IPS DF 19.7 (cell line): ENCODE data around the gene ESPN.

Experiments
- DNase-seq: peaks from one replicate; pipeline ENCODE4 v3.0.0-alpha.2; 2013; ENCODE audit warnings: low read depth, low spot score

ESPN gene

GRCh38 chr1:6465461-6466005 lies 41.0 kb downstream of the ESPN start:
- no peak for DNase-seq

GRCh38 chr1:6466023-6466422 lies 41.4 kb downstream of the ESPN start, which contains the start of gene TNFRSF25:
TNFRSF25 (minus strand) TSS chr1:6466173; CDS start chr1:6466107, 66 bp downstream.
- no peak for DNase-seq

- DNase-seq: no peak
These were observed 42.2 kb downstream of the ESPN start for GRCh38 chr1:6466751-6467150.

GRCh38 chr1:6467224-6467623 lies 42.6 kb downstream of the ESPN start:
- no peak for DNase-seq

GRCh38 chr1:6467744-6468688 lies 43.4 kb downstream of the ESPN start:
- DNase-seq: no peak

GRCh38 chr1:6468729-6469461 lies 44.3 kb downstream of the ESPN start:
- no peak for DNase-seq

- no peak for DNase-seq
These were observed 45.8 kb downstream of the ESPN start for GRCh38 chr1:6470132-6471085.

GRCh38 chr1:6471086-6471969 lies 46.8 kb downstream of the ESPN start:
- DNase-seq: no peak

- no peak for DNase-seq
These were observed 47.4 kb downstream of the ESPN start for GRCh38 chr1:6471970-6472368.

- DNase-seq: no peak
These were observed 47.8 kb downstream of the ESPN start for GRCh38 chr1:6472391-6472790.

GRCh38 chr1:6473156-6473555 lies 48.6 kb downstream of the ESPN start:
- DNase-seq: no peak

GRCh38 chr1:6473974-6474814 lies 49.6 kb downstream of the ESPN start:
- DNase-seq: no peak

- DNase-seq: no peak
These were observed 50.3 kb downstream of the ESPN start for GRCh38 chr1:6474815-6475282.

GRCh38 chr1:6475381-6476133 lies 51.0 kb downstream of the ESPN start:
- DNase-seq: no peak

- DNase-seq: no peak
These were observed 51.9 kb downstream of the ESPN start for GRCh38 chr1:6476483-6476882.

GRCh38 chr1:6477039-6477820 lies 52.7 kb downstream of the ESPN start:
- DNase-seq: no peak

- no peak for DNase-seq
These were observed 57.2 kb downstream of the ESPN start for GRCh38 chr1:6481820-6482219.
